MM.1S (cell line): Measurements from ENCODE around the gene SPOP.
A peak's percentile ranks its signal among the peaks of the same experiment; 100 is the strongest.

ENCODE experiments used
- DNase-seq: peaks from one replicate; pipeline ENCODE4 v3.0.0-alpha.2; 2015
- H2AFZ ChIP-seq: fragments of 300-600 bp; sonication (generic); 2 replicates; pipeline ENCODE4 v1.6.0; 2016; ENCODE audit warnings: antibody characterized with exemption, low read length
- H3F3A ChIP-seq: fragments of 300-600 bp; sonication (generic); 2 replicates; pipeline ENCODE4 v1.6.1; 2016; ENCODE audit warnings: mild to moderate bottlenecking, antibody characterized with exemption, low read length, moderate library complexity, mixed read lengths; ENCODE audit not compliant: insufficient read depth
- H3K27ac ChIP-seq: fragments of 300-600 bp; sonication (generic); 2 replicates; pipeline ENCODE4 v1.5.1; 2016; ENCODE audit warnings: mild to moderate bottlenecking, low read length
- H3K27me3 ChIP-seq: fragments of 300-600 bp; sonication (generic); replicated peaks from 2 replicates; pipeline ENCODE4 v1.6.0; 2016; ENCODE audit warnings: low read length; ENCODE audit not compliant: insufficient read depth
- H3K36me3 ChIP-seq: fragments of 300-600 bp; sonication (generic); replicated peaks from 2 replicates; pipeline ENCODE4 v1.6.1; 2016; ENCODE audit warnings: mild to moderate bottlenecking, low read length, mixed read lengths; ENCODE audit not compliant: insufficient read depth
- H3K4me1 ChIP-seq: fragments of 300-600 bp; sonication (generic); 2 replicates; pipeline ENCODE4 v1.6.1; 2016; ENCODE audit warnings: low read length, mixed read lengths
- H3K4me2 ChIP-seq: fragments of 300-600 bp; sonication (generic); 2 replicates; pipeline ENCODE4 v1.6.0; 2016; ENCODE audit warnings: low read depth, low read length
- H3K4me3 ChIP-seq: fragments of 300-600 bp; sonication (generic); 2 replicates; pipeline ENCODE4 v1.5.1; 2016; ENCODE audit warnings: low read length, mixed read lengths
- H3K79me2 ChIP-seq: fragments of 300-600 bp; sonication (generic); 2 replicates; pipeline ENCODE4 v1.6.1; 2016; ENCODE audit warnings: mixed run types, low read length, mixed read lengths
- H3K9ac ChIP-seq: fragments of 300-600 bp; sonication (generic); 2 replicates; pipeline ENCODE4 v1.6.1; 2016; ENCODE audit warnings: low read length, mixed read lengths
- H3K9me2 ChIP-seq: fragments of 300-600 bp; sonication (generic); replicated peaks from 2 replicates; pipeline ENCODE4 v1.6.1; 2016; ENCODE audit warnings: mild to moderate bottlenecking, low read length, mixed read lengths; ENCODE audit not compliant: insufficient read depth
- H3K9me3 ChIP-seq: fragments of 300-600 bp; sonication (generic); replicated peaks from 2 replicates; pipeline ENCODE4 v1.6.1; 2016; ENCODE audit warnings: mild to moderate bottlenecking, low read length, mixed read lengths; ENCODE audit not compliant: insufficient read depth
- H4K20me1 ChIP-seq: fragments of 300-600 bp; sonication (generic); 2 replicates; pipeline ENCODE4 v1.6.1; 2016; ENCODE audit warnings: mild to moderate bottlenecking, low read length, moderate library complexity, mixed read lengths; ENCODE audit not compliant: insufficient read depth
- CTCF ChIP-seq: fragments of 300-600 bp; sonication (generic); IDR thresholded peaks from 2 replicates; pipeline ENCODE4 v1.5.1; 2016; ENCODE audit warnings: antibody characterized with exemption, low read length, mixed read lengths
- EZH2 ChIP-seq: fragments of 300-600 bp; sonication (generic); optimal IDR thresholded peaks from 2 replicates; pipeline ENCODE3; 2017; ENCODE audit warnings: low read depth, mild to moderate bottlenecking, antibody characterized with exemption, low read length, mixed read lengths
- EZH2phosphoT487 ChIP-seq: fragments of 300-600 bp; sonication (generic); IDR thresholded peaks from 2 replicates; pipeline ENCODE4 v1.6.1; 2018; ENCODE audit warnings: antibody characterized with exemption, low read length

Gene SPOP

DNA sequence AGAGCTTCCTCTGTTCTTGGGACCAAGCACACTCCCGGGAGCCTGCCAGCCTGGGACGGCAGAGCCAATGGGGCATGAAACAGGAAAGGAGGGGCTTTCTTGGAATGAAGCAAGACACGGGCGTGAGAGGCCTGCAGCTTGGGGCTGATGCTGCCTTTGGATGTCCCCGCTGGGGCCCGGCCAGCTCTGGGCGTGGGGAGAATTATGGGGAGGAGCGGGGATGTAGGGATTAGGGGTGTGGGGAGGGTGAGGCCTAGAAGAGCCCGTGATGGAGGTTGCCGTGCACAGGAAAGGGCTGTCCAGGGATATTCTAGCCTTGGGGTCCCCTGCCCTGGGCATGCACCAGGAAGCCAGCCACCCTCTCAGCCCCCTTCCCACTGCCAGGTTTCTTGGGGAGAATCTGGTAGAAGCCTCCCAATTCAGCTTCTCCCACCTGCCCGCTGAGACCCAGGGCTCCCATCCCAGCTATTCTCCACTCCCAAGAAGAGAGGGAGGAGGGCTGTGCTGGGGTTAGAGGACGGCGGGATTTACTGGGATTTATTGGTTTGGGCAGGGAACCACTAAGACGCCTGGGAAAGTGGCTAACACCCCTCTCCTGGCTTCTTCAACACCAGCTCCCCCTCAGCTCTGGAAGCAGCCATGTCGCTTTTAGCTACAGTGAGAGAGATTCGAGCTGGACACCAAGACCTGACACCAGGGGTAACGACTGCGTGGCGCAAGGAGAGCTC lies 122.2 kb downstream of the SPOP start:
- H3K9me2 ChIP-seq = no peaks in the 10 kb centered on the region
- H3K36me3 ChIP-seq = no peaks in the 10 kb centered on the region
- H3K4me2 ChIP-seq = peak overlapping the region; percentile 81
- no peak for TF ChIP-seq CTCF
- TF ChIP-seq EZH2phosphoT487 = no peak
- no peak for TF ChIP-seq EZH2
- H3K4me1 ChIP-seq = no peaks in the 10 kb centered on the region
- H3K4me3 ChIP-seq = 0 out of 2 replicates have a peak overlapping the region, but pooled peaks have one; percentile 31
- no peak overlapping the region; the same call in 1 of the 2 replicates for H3K9ac ChIP-seq
- peaks cover 5% of the 10 kb centered on the region; the same call in 1 of the 2 replicates for H3K27me3 ChIP-seq
- H2AFZ ChIP-seq = peak overlapping the region; percentile 62
- no peaks in the 10 kb centered on the region for H3F3A ChIP-seq
- H3K79me2 ChIP-seq = no peaks in the 10 kb centered on the region
- no peak overlapping the region for H3K27ac ChIP-seq
- H3K9me3 ChIP-seq = no peaks in the 10 kb centered on the region
- no peak for DNase-seq
- no peaks in the 10 kb centered on the region for H4K20me1 ChIP-seq

- H3K9me2 ChIP-seq = no peaks in the 10 kb centered on the region
- H3K4me2 ChIP-seq = no peak overlapping the region
- H3K9ac ChIP-seq = no peak overlapping the region
- H3K79me2 ChIP-seq = no peaks in the 10 kb centered on the region
- no peaks in the 10 kb centered on the region for H3K9me3 ChIP-seq
- peaks cover 5% of the 10 kb centered on the region for H3K27me3 ChIP-seq
- no peaks in the 10 kb centered on the region for H3F3A ChIP-seq
- no peaks in the 10 kb centered on the region for H3K36me3 ChIP-seq
- no peak overlapping the region for H3K4me3 ChIP-seq
- H3K4me1 ChIP-seq = no peaks in the 10 kb centered on the region
- no peak overlapping the region for H3K27ac ChIP-seq
- no peak for DNase-seq
- TF ChIP-seq EZH2phosphoT487 (no peak), EZH2 (no peak), CTCF (no peak)
- no peaks in the 10 kb centered on the region for H4K20me1 ChIP-seq
- H2AFZ ChIP-seq = no peak overlapping the region
Measured at GRCh38 chr17:49554694-49555494, 123.0 kb downstream of the SPOP start.

- Histone ChIP-seq H3K36me3 (no peaks in the 10 kb centered on the region), H3K9me3 (no peaks in the 10 kb centered on the region), H3K27me3 (peaks cover 12% of the 10 kb centered on the region), H3K27ac (no peak overlapping the region), H3K9me2 (no peaks in the 10 kb centered on the region), H3F3A (no peaks in the 10 kb centered on the region), H2AFZ (no peak overlapping the region), H3K4me2 (no peak overlapping the region), H3K4me3 (no peak overlapping the region), H3K79me2 (no peaks in the 10 kb centered on the region), H3K9ac (no peak overlapping the region), H3K4me1 (no peaks in the 10 kb centered on the region), H4K20me1 (no peaks in the 10 kb centered on the region)
- no peak for TF ChIP-seq EZH2
- no peak for TF ChIP-seq CTCF
- no peak for TF ChIP-seq EZH2phosphoT487
- DNase-seq = no peak
Measured at GRCh38 chr17:49553676-49554335, 124.1 kb downstream of the SPOP start.
